ENCODE measurements around the gene SERPINI2.
"Not testable (repeated sequence)": the region's sequence is repeated elsewhere in the genome, so short reads cannot be mapped to it uniquely, and the experiment has no call there.

The SERPINI2 gene

DNA sequence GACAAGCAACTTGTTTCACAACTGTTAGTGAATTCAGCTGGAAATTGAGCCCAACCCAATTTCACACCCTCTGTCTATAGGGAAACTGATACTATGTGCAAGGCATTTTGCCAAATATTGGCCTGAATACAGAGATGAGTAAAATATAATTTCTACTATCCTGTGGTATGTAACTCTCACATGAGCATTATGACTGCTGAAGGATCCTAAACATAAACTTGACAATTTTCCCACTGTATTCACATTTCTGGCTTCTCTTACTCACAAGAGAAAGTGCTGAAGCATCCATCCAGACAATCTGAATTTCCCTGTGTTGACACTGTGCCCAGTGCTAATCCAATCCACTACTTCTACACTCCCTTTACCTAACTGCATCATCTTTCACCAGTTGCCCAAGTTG is 28.4 kb downstream of the SERPINI2 start:
- no peak overlapping the region for H3K4me2 ChIP-seq (ENCODE audit: low read length)
- H3K9ac ChIP-seq (ENCODE audit: low read depth, low read length) = no peak overlapping the region
- no peaks in the 10 kb centered on the region for H3K27me3 ChIP-seq (ENCODE audit: control insufficient read depth, insufficient read depth, low read length)
- H3K4me1 ChIP-seq (ENCODE audit: control insufficient read depth, insufficient read depth, low read length) = no peaks in the 10 kb centered on the region
- H3K4me3 ChIP-seq (ENCODE audit: low read length) = no peak overlapping the region
- no peaks in the 10 kb centered on the region for H3K9me3 ChIP-seq (replicated peaks; ENCODE audit: low read length)
- no peaks in the 10 kb centered on the region for H3K36me3 ChIP-seq (ENCODE audit: insufficient read depth, low read length)

DNA sequence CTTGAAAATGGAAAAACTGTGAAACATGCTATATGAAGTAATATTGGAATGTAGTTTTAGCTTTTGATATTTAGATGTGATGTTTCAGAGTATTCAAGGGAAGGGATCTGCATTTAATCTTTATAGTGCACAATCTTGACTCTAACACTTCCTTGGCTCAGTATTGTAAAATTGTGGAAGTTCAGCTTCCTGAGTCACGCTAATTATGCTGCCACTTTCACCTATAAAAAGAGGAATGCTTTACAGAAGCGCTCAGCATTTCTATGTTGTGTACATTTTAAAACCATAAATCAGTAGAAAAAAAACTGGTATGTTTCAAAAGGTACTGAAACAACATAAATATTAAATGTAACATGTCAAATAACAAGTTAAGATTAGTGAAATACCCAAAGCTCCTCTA is 32.6 kb downstream of the SERPINI2 start:
- no peaks in the 10 kb centered on the region for H3K4me1 ChIP-seq (ENCODE audit: control insufficient read depth, insufficient read depth, low read length)
- no peaks in the 10 kb centered on the region for H3K9me3 ChIP-seq (replicated peaks; ENCODE audit: low read length)
- no peak overlapping the region for H3K4me3 ChIP-seq (ENCODE audit: low read length)
- no peak overlapping the region for H3K4me2 ChIP-seq (ENCODE audit: low read length)
- no peaks in the 10 kb centered on the region for H3K36me3 ChIP-seq (ENCODE audit: insufficient read depth, low read length)
- H3K9ac ChIP-seq (ENCODE audit: low read depth, low read length) = no peak overlapping the region
- H3K27me3 ChIP-seq (ENCODE audit: control insufficient read depth, insufficient read depth, low read length) = no peaks in the 10 kb centered on the region

DNA sequence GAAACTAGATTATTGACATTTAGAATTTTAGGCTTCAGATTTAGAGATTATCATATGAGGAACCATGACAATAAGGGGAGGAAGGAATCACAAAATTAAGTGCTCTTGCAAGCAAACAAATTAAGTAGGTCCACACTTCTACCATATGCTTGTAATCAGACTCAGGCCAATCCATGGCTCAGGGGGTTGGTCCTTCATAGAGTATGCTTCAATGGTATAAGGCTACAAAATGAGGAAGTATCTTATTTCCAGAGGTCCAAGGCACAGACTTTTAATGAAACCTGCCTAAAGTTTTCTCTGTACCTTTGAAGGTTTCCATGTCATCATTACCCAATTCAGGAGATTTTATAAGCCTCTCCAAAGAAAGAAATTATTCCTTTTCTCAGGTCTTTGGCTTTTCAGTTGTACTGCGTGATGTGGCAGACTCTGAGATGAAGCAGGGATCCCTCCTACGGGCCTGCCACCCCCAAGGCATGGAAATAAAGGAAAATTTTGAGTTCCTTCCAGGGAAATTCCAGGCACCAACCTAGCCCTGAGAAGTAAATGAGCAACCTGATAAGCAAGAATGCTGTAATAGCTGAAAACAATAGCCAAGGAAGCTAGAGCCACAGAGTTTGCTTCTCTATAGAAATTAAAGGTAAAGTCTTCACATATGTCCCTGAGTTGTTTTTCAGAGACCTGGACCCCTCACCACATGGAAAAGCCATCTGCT is 36.3 kb downstream of the SERPINI2 start:
- Histone ChIP-seq H3K4me1 (ENCODE audit: control insufficient read depth, insufficient read depth, low read length) (no peaks in the 10 kb centered on the region), H3K4me2 (ENCODE audit: low read length) (no peak overlapping the region), H3K4me3 (ENCODE audit: low read length) (no peak overlapping the region), H3K9me3 (replicated peaks; ENCODE audit: low read length) (no peaks in the 10 kb centered on the region), H3K36me3 (ENCODE audit: insufficient read depth, low read length) (no peaks in the 10 kb centered on the region), H3K27me3 (ENCODE audit: control insufficient read depth, insufficient read depth, low read length) (no peaks in the 10 kb centered on the region), H3K9ac (ENCODE audit: low read depth, low read length) (no peak overlapping the region)

DNA sequence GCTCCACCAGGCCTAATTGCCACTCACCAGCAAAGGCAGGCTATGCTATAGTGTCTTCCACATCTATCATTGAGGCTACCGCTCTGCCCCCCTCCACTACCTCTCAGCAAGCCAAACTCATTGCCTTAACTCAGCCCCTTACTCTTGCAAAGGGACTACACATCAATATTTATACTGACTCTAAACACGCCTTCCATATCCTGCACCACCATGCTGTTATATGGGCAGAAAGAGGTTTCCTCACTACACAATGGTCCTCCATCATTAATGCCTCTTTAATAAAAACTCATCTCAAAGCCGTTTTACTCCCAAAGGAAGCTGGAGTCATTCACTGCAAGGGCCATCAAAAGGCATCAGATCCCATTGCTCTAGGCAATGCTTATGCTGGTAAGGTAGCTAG is 46.9 kb downstream of the SERPINI2 start:
- not testable (repeated sequence) for H3K4me3 ChIP-seq (ENCODE audit: low read length); H3K36me3 ChIP-seq (ENCODE audit: insufficient read depth, low read length); H3K9me3 ChIP-seq (replicated peaks; ENCODE audit: low read length); H3K4me1 ChIP-seq (ENCODE audit: control insufficient read depth, insufficient read depth, low read length); H3K9ac ChIP-seq (ENCODE audit: low read depth, low read length); H3K27me3 ChIP-seq (ENCODE audit: control insufficient read depth, insufficient read depth, low read length); H3K4me2 ChIP-seq (ENCODE audit: low read length)

DNA sequence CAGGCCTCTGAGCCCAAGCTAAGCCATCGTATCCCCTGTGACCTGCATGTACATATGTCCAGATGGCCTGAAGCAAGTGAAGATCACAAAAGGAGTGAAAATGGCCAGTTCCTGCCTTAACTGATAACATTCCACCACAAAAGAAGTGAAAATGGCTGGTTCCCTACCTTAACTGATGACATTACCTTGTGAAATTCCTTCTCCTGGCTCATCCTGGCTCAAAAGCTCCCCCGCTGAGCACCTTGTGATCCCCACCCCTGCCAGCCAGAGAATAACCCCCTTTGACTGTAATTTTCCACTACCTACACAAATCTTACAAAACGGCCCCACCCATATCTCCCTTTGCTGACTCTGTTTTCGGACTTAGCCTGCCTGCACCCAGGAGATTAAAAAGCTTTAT is 51.4 kb downstream of the SERPINI2 start:
- H3K9ac ChIP-seq (ENCODE audit: low read depth, low read length); H3K9me3 ChIP-seq (replicated peaks; ENCODE audit: low read length); H3K4me2 ChIP-seq (ENCODE audit: low read length); H3K27me3 ChIP-seq (ENCODE audit: control insufficient read depth, insufficient read depth, low read length); H3K4me1 ChIP-seq (ENCODE audit: control insufficient read depth, insufficient read depth, low read length); H3K4me3 ChIP-seq (ENCODE audit: low read length); H3K36me3 ChIP-seq (ENCODE audit: insufficient read depth, low read length): not testable (repeated sequence)

DNA sequence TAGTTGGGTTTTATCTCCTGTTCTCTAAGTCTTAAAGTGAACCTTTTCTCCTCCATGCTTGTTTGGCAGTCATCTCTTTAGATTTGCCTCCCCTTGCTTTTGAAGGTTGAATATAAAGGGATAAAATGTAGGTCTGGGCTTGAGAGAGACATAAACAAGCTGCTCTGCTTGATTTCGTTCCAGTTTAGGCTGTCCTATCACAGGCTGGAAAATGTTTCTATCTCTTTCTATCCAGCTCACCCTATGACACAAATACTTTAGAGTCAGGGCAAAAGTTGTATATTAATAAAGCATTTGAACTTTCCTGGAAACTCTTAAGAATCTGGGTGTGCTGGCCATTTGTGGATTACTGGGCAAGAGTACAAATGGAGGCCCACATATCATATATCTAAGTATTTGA is 64.2 kb downstream of the SERPINI2 start:
- Histone ChIP-seq H3K27me3 (ENCODE audit: control insufficient read depth, insufficient read depth, low read length) (no peaks in the 10 kb centered on the region), H3K36me3 (ENCODE audit: insufficient read depth, low read length) (no peaks in the 10 kb centered on the region), H3K9ac (ENCODE audit: low read depth, low read length) (no peak overlapping the region), H3K9me3 (replicated peaks; ENCODE audit: low read length) (no peaks in the 10 kb centered on the region), H3K4me3 (ENCODE audit: low read length) (no peak overlapping the region), H3K4me2 (ENCODE audit: low read length) (no peak overlapping the region), H3K4me1 (ENCODE audit: control insufficient read depth, insufficient read depth, low read length) (no peaks in the 10 kb centered on the region)

DNA sequence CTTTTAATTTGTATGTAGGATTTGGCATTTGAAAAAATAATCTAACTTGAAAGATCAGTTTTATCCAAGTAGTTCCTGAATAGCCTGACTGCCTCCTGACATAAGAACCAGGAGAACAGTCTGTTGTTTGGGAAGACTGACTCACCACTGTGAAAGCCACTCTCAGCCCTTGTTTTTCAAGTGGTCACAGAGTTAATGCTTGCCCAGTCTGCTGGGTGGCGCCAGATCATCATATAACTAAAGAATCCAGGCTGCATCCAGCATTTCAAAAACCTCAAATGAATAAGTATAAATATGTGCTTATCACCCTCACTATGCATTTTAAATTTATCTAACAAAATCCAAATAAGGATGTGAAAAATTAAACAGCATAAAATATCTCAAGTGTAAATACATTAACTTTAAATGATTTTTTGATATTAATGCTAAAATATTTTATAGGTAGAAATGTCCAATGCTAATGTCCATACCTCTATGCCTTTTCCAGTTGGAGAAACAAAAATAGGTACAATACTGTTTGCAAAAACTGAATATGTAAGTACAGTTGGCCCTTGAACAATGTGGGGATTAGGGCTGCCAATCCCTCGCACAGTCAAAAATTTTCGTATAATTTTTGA is 66.9 kb downstream of the SERPINI2 start:
- no peak overlapping the region for H3K4me2 ChIP-seq (ENCODE audit: low read length)
- no peaks in the 10 kb centered on the region for H3K9me3 ChIP-seq (replicated peaks; ENCODE audit: low read length)
- H3K4me1 ChIP-seq (ENCODE audit: control insufficient read depth, insufficient read depth, low read length) = no peaks in the 10 kb centered on the region
- no peaks in the 10 kb centered on the region for H3K36me3 ChIP-seq (ENCODE audit: insufficient read depth, low read length)
- no peak overlapping the region for H3K4me3 ChIP-seq (ENCODE audit: low read length)
- no peak overlapping the region for H3K9ac ChIP-seq (ENCODE audit: low read depth, low read length)
- no peaks in the 10 kb centered on the region for H3K27me3 ChIP-seq (ENCODE audit: control insufficient read depth, insufficient read depth, low read length)

DNA sequence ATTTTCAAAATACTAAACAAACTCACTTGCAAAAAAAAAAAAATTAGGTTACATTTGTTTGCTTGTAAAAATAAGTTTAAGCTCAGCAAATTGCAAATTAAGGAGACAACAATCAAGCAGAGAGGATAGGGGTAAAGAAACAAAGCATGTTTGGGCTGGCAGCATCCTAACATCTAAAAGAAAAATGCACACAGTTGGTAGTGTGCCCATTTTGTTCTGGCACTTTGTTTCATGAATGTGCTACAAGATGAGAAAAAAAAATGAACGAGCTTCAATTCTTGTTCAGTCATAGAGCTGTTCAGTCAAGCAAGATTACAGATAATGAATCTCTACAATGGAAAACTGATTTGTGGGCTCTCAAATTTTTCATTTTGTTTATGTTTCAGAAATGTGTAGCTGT is 76.0 kb downstream of the SERPINI2 start:
- H3K36me3 ChIP-seq (ENCODE audit: insufficient read depth, low read length) = no peaks in the 10 kb centered on the region

DNA sequence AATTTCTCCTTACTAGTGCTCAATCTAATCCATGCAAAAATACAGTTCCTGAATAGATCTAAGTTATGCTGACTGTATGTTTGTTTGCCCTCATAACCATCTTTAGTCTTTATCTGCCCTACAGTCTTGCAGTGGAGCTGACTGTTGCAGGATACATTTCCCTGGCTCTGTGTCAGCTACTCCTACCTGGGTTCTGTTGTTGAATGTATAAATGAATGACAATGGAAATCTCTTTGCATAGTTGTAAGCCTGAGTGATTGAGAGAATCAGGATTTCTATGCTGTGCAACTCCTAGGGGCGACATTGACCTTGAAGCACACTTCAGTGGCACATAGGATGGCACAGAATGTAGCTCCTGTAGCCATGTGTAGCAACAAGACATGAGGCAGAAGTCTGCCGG is 77.8 kb downstream of the SERPINI2 start:
- no peak overlapping the region for H3K4me3 ChIP-seq (ENCODE audit: low read length)
- no peaks in the 10 kb centered on the region for H3K4me1 ChIP-seq (ENCODE audit: control insufficient read depth, insufficient read depth, low read length)
- H3K4me2 ChIP-seq (ENCODE audit: low read length) = no peak overlapping the region
- H3K27me3 ChIP-seq (ENCODE audit: control insufficient read depth, insufficient read depth, low read length) = no peaks in the 10 kb centered on the region
- H3K9ac ChIP-seq (ENCODE audit: low read depth, low read length) = no peak overlapping the region
- no peaks in the 10 kb centered on the region for H3K9me3 ChIP-seq (replicated peaks; ENCODE audit: low read length)
- no peaks in the 10 kb centered on the region for H3K36me3 ChIP-seq (ENCODE audit: insufficient read depth, low read length)

More for the DNA sequence above, 76.0 kb downstream of the SERPINI2 start:
- H3K9me3 ChIP-seq (replicated peaks; ENCODE audit: low read length) = no peaks in the 10 kb centered on the region
- H3K4me3 ChIP-seq (ENCODE audit: low read length) = no peak overlapping the region
- no peaks in the 10 kb centered on the region for H3K4me1 ChIP-seq (ENCODE audit: control insufficient read depth, insufficient read depth, low read length)
- H3K4me2 ChIP-seq (ENCODE audit: low read length) = no peak overlapping the region
- no peak overlapping the region for H3K9ac ChIP-seq (ENCODE audit: low read depth, low read length)
- no peaks in the 10 kb centered on the region for H3K27me3 ChIP-seq (ENCODE audit: control insufficient read depth, insufficient read depth, low read length)

DNA sequence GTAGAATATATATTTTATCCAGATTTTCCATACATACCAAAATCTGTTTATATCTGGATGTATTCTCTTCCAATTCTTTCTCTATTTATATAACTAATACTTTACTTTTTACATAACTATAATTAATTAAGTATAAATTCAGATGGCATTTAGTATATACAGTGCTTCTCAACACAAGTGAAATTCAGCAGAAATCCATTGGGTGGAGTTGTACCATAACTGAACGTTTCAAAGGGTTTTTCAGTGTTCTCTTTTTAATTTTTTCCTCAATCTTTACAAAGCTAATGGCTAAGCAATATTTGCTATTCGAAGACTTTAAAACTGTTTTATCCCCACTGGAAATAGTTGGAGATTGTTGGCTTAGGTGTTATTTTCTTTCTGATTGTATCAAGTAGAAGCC is 79.8 kb downstream of the SERPINI2 start:
- Histone ChIP-seq H3K4me1 (ENCODE audit: control insufficient read depth, insufficient read depth, low read length) (no peaks in the 10 kb centered on the region), H3K9me3 (replicated peaks; ENCODE audit: low read length) (no peaks in the 10 kb centered on the region)

More for the DNA sequence above, 79.8 kb downstream of the SERPINI2 start:
- Histone ChIP-seq H3K4me2 (ENCODE audit: low read length) (no peak overlapping the region), H3K27me3 (ENCODE audit: control insufficient read depth, insufficient read depth, low read length) (no peaks in the 10 kb centered on the region), H3K9ac (ENCODE audit: low read depth, low read length) (no peak overlapping the region), H3K36me3 (ENCODE audit: insufficient read depth, low read length) (no peaks in the 10 kb centered on the region), H3K4me3 (ENCODE audit: low read length) (no peak overlapping the region)
